Measurements from ENCODE around the gene OPA3. TPM values are rescaled to one million over a fixed set of nuclear protein-coding genes. Genes with fewer than 3 reads are reported as not detected.

OPA3 gene
- total RNA-seq, 1 experiment from 2014 or later = 10.1 TPM

- POLR2A ChIA-PET = interaction anchor here (0.6 kb wide), 1 partner anchor 11 kb away, joined by 4 read pairs; no protein-coding TSS in a partner anchor
- Mint-ChIP-seq H3K27ac (peak overlapping the region; percentile 88), H3K4me3 (peak overlapping the region; percentile 81), H3K4me1 (peaks cover 24% of the 10 kb centered on the region), H3K27me3 (ENCODE audit: low read depth) (peaks cover 21% of the 10 kb centered on the region), H3K36me3 (peaks cover 3% of the 10 kb centered on the region; the same call in 1 of the 2 replicates), H3K9me3 (no peaks in the 10 kb centered on the region)
- CTCF ChIA-PET = interaction anchor here (0.7 to 9.1 kb wide), 7 partner anchors 7 to 149 kb away, joined by 3 to 145 read pairs (median 4); no protein-coding TSS in a partner anchor
- ATAC-seq (peak; percentile 65), DNase-seq (ENCODE audit: low spot score) (peak; percentile 88)
- TF ChIP-seq E2F4 (CRISPR knock-in tag; IDR thresholded peaks at IDR 0.05; ENCODE audit: borderline replicate concordance, low read depth) (no peak), USF1 (CRISPR knock-in tag; IDR thresholded peaks at IDR 0.05) (0 out of 2 replicates have a peak, but pooled peaks have one; percentile 14), E2F5 (CRISPR knock-in tag; IDR thresholded peaks at IDR 0.05) (0 out of 2 replicates have a peak, but pooled peaks have one; percentile 35), ETV6 (CRISPR knock-in tag; IDR thresholded peaks at IDR 0.05) (peak; percentile 80), ZNF317 (CRISPR knock-in tag; IDR thresholded peaks at IDR 0.05; ENCODE audit: borderline replicate concordance, low read depth) (no peak), FOXP1 (CRISPR knock-in tag; IDR thresholded peaks at IDR 0.05; ENCODE audit: borderline replicate concordance) (no peak; the same call in 1 of the 2 replicates), NFE2L1 (CRISPR knock-in tag; IDR thresholded peaks at IDR 0.05) (no peak), TCF7 (CRISPR knock-in tag; IDR thresholded peaks at IDR 0.05; ENCODE audit: low read depth) (no peak), MAX (CRISPR knock-in tag; IDR thresholded peaks at IDR 0.05) (no peak; the same call in 1 of the 2 replicates), SMAD3 (CRISPR knock-in tag; IDR thresholded peaks at IDR 0.05; ENCODE audit: borderline replicate concordance) (no peak), SMAD4 (CRISPR knock-in tag; IDR thresholded peaks at IDR 0.05) (no peak), ZNF532 (CRISPR knock-in tag; IDR thresholded peaks at IDR 0.05; ENCODE audit: borderline replicate concordance) (no peak), ZNF121 (CRISPR knock-in tag; IDR thresholded peaks at IDR 0.05) (peak; percentile 66; the same call in 1 of the 2 replicates), ZNF263 (CRISPR knock-in tag; IDR thresholded peaks at IDR 0.05; ENCODE audit: low read depth) (no peak), OVOL2 (CRISPR knock-in tag; IDR thresholded peaks at IDR 0.05; ENCODE audit: borderline replicate concordance) (no peak), ATF1 (CRISPR knock-in tag; IDR thresholded peaks at IDR 0.05) (no peak), FOXK1 (CRISPR knock-in tag; IDR thresholded peaks at IDR 0.05) (peak; percentile 37; the same call in 1 of the 2 replicates), ZMAT4 (CRISPR knock-in tag; IDR thresholded peaks at IDR 0.05) (no peak), USF2 (CRISPR knock-in tag; IDR thresholded peaks at IDR 0.05) (no peak), KAT7 (CRISPR knock-in tag; IDR thresholded peaks at IDR 0.05; ENCODE audit: borderline replicate concordance) (no peak), ZNF138 (CRISPR knock-in tag; conservative IDR thresholded peaks at IDR 0.05) (no peak), SP1 (CRISPR knock-in tag; conservative IDR thresholded peaks at IDR 0.05) (peak; percentile 81), ELF4 (CRISPR knock-in tag; IDR thresholded peaks at IDR 0.05; ENCODE audit: low read depth) (no peak), ZNF416 (CRISPR knock-in tag; IDR thresholded peaks at IDR 0.05) (no peak), CREB1 (CRISPR knock-in tag; IDR thresholded peaks at IDR 0.05) (no peak), FOXP4 (CRISPR knock-in tag; IDR thresholded peaks at IDR 0.05) (peak; percentile 48; the same call in 1 of the 2 replicates)
Observed at GRCh38 chr19:45492627-45493470, 91.8 kb downstream of the OPA3 start.

Measured in WTC11 (cell line).